Endodermal cell (in vitro differentiated cells): Measurements from ENCODE around the gene GABRE. TPM values are rescaled to one million over a fixed set of nuclear protein-coding genes. Genes with fewer than 3 reads are reported as not detected.

Experiments used
- DNase-seq: peaks from one replicate; pipeline ENCODE4 v3.0.0-alpha.2; 2017
- H3K27ac ChIP-seq: 2 replicates; pipeline ENCODE4 v1.5.1; 2013; ENCODE audit warnings: mild to moderate bottlenecking, low read depth, low read length, moderate library complexity
- H3K27me3 ChIP-seq: 2 replicates; pipeline ENCODE4 v1.6.1; 2013; ENCODE audit warnings: mild to moderate bottlenecking, low read length, moderate library complexity; ENCODE audit not compliant: insufficient read depth, control insufficient read depth, poor library complexity, severe bottlenecking
- H3K36me3 ChIP-seq: 2 replicates; pipeline ENCODE4 v1.7.0; 2013; ENCODE audit warnings: mild to moderate bottlenecking, low read length, moderate library complexity; ENCODE audit not compliant: control insufficient read depth, insufficient read depth
- H3K4me1 ChIP-seq: one replicate; pipeline ENCODE4 v1.7.0; 2013; ENCODE audit warnings: low read length; ENCODE audit not compliant: control insufficient read depth, insufficient read depth
- H3K4me3 ChIP-seq: 2 replicates; pipeline ENCODE4 v1.5.1; 2013; ENCODE audit warnings: mild to moderate bottlenecking, low read length, moderate library complexity
- H3K9ac ChIP-seq: 2 replicates; pipeline ENCODE4 v1.6.1; 2013; ENCODE audit warnings: mild to moderate bottlenecking, low read length, moderate library complexity; ENCODE audit not compliant: poor library complexity, severe bottlenecking; ENCODE audit errors: extremely low read depth
- H3K9me3 ChIP-seq: 2 replicates; pipeline ENCODE4 v1.6.1; 2013; ENCODE audit warnings: mild to moderate bottlenecking, low read length, moderate library complexity; ENCODE audit not compliant: control insufficient read depth
- H3K27ac Mint-ChIP-seq: 2 replicates; pipeline ENCODE4 v1.8.0; 2020; ENCODE audit warnings: mixed read lengths
- H3K27me3 Mint-ChIP-seq: 2 replicates; pipeline ENCODE4 v1.8.0; 2021; ENCODE audit warnings: mild to moderate bottlenecking, mixed read lengths; ENCODE audit not compliant: insufficient read depth
- H3K36me3 Mint-ChIP-seq: 2 replicates; pipeline ENCODE4 v1.8.0; 2020; ENCODE audit warnings: low read depth, mixed read lengths
- H3K4me1 Mint-ChIP-seq: 2 replicates; pipeline ENCODE4 v1.8.0; 2020; ENCODE audit warnings: mixed read lengths
- H3K4me3 Mint-ChIP-seq: 2 replicates; pipeline ENCODE4 v1.8.0; 2020; ENCODE audit warnings: mild to moderate bottlenecking, moderate library complexity, mixed read lengths
- H3K9me3 Mint-ChIP-seq: 2 replicates; pipeline ENCODE4 v1.8.0; 2020; ENCODE audit warnings: mild to moderate bottlenecking, mixed read lengths
- WGBS, 2 experiments: methylation state at CpG; one replicate each; pipeline versions ENCODE4 v1.1.5 to v1.1.7; 2013; ENCODE audit warnings: missing lambda C conversion rate in 2 of 2, mixed read lengths in 1 of 2; ENCODE audit not compliant: insufficient coverage in 1 of 2, insufficient read length in 1 of 2; 5-methylcytosine and 5-hydroxymethylcytosine counted together
- total RNA-seq, 2 donors: library from RNA; stranded (reverse); fragmentation: NEBNext Ultra II Directional in 1 of 2; extraction: Animal tissue kit (Norgen Biotek cat#: 25700) in 1 of 2; gene quantifications; 2 replicates in 1 of 2; 3 replicates in 1 of 2; pipeline ENCODE4 v1.2.1, GENCODE V29; 2021
- TF ChIP-seq, protein P1 (sequence below): fragments of 200-600 bp; sonication (generic); conservative IDR thresholded peaks from 2 replicates; pipeline ENCODE4 v1.5.0; 2021; ENCODE audit warnings: antibody characterized with exemption, mild to moderate bottlenecking

The GABRE gene
- total RNA-seq, 2 donors from 2014 or later, result 6.6 to 13.3 TPM

DNA sequence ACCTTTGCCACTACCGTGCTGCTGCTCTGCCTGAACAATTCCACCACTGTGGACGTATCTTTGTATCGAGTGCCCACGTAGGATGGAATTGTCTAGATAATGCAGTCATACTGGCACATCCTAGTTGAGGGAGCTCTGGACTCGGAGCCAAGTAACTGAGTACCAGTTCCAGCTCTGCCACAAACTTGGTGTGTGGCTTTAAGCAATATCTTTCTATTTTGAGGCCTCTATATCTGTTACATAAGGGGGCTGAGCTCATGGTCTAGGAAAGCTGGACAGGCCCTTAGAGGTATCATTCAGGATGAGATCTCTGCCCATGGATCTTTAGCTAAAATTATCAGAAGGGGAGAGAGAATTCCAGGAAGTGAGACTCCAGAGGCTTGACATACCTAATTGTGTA lies 12.4 kb downstream of the GABRE start:
- Histone ChIP-seq H3K27ac (no peak overlapping the region), H3K4me3 (no peak overlapping the region), H3K9me3 (no peaks in the 10 kb centered on the region), H3K36me3 (no peaks in the 10 kb centered on the region), H3K4me1 (no peaks in the 10 kb centered on the region), H3K9ac (no peak overlapping the region), H3K27me3 (no peaks in the 10 kb centered on the region)
- TF ChIP-seq, protein P1, sequence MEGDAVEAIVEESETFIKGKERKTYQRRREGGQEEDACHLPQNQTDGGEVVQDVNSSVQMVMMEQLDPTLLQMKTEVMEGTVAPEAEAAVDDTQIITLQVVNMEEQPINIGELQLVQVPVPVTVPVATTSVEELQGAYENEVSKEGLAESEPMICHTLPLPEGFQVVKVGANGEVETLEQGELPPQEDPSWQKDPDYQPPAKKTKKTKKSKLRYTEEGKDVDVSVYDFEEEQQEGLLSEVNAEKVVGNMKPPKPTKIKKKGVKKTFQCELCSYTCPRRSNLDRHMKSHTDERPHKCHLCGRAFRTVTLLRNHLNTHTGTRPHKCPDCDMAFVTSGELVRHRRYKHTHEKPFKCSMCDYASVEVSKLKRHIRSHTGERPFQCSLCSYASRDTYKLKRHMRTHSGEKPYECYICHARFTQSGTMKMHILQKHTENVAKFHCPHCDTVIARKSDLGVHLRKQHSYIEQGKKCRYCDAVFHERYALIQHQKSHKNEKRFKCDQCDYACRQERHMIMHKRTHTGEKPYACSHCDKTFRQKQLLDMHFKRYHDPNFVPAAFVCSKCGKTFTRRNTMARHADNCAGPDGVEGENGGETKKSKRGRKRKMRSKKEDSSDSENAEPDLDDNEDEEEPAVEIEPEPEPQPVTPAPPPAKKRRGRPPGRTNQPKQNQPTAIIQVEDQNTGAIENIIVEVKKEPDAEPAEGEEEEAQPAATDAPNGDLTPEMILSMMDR, result no peak
- Mint-ChIP-seq H3K27ac (no peak overlapping the region), H3K27me3 (no peaks in the 10 kb centered on the region), H3K4me3 (no peak overlapping the region), H3K4me1 (no peaks in the 10 kb centered on the region), H3K36me3 (peaks cover 16% of the 10 kb centered on the region), H3K9me3 (peaks cover 83% of the 10 kb centered on the region)
- DNase-seq, result no peak
- 96 to 100% methylated on average over 2 to 5 of the region's 5 CpGs for WGBS, 2 experiments

DNA sequence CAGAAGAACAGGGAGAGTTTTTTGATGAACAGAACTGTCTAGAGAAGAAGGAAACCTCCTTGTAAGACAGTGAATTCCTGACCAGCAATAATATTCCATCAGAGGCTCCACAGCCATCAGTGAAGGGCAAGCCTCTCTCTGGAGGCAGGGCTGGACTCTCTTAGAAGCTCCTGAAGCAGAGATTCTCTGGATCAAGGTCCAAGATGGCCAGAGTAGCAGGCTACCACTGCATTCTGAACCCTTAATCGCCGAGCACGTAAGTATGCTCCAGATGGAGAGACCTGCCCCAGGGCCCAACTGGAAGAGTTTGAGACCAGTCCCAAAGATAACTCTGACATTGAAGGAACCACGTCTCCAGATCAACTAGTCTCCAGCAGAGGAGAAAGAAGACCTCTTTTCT lies 16.4 kb downstream of the GABRE start:
- DNase-seq, result no peak
- no peaks in the 10 kb centered on the region for H3K27me3 Mint-ChIP-seq
- no peaks in the 10 kb centered on the region for H3K9me3 ChIP-seq
- peaks cover 18% of the 10 kb centered on the region for H3K36me3 Mint-ChIP-seq
- H3K4me3 Mint-ChIP-seq, result no peak overlapping the region
- H3K9ac ChIP-seq, result no peak overlapping the region
- H3K27ac Mint-ChIP-seq, result no peak overlapping the region
- no peaks in the 10 kb centered on the region for H3K4me1 ChIP-seq
- no peak overlapping the region for H3K4me3 ChIP-seq
- TF ChIP-seq, protein P1, result no peak
- WGBS, 2 experiments, result 96% methylated on average over 4 of the region's 4 CpGs; no CpG with 5 or more reads in 1 of the 2 experiments
- H3K4me1 Mint-ChIP-seq, result no peaks in the 10 kb centered on the region
- H3K9me3 Mint-ChIP-seq, result peaks cover 83% of the 10 kb centered on the region
- H3K27me3 ChIP-seq, result no peaks in the 10 kb centered on the region
- H3K27ac ChIP-seq, result no peak overlapping the region
- no peaks in the 10 kb centered on the region for H3K36me3 ChIP-seq

DNA sequence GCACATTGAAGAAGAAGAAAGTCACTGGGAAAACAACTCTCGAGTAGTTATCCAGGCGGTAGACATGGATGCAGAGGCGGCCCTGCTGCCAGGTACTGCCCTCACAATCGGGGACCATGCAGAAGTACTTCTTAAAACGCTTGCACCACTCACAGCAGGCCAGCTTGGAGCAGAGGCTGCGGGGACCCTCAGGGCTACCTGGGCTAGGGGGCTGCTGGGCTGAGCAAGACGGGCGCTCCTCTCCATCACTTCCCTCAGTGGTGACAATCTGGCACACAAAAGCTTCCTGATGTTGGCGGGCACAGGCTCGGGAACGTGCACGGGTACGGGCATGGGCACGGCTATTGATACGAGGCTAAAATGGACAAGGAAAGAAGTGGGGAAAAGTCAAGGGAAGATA lies 19.7 kb downstream of the GABRE start:
- H3K9me3 Mint-ChIP-seq, result peaks cover 71% of the 10 kb centered on the region
- peaks cover 5% of the 10 kb centered on the region for H3K36me3 Mint-ChIP-seq
- no peaks in the 10 kb centered on the region for H3K36me3 ChIP-seq
- TF ChIP-seq, protein P1, result no peak
- no peak overlapping the region for H3K4me3 ChIP-seq
- no peaks in the 10 kb centered on the region for H3K27me3 ChIP-seq
- H3K9ac ChIP-seq, result no peak overlapping the region
- no peak for DNase-seq
- no peak overlapping the region for H3K27ac Mint-ChIP-seq
- no peaks in the 10 kb centered on the region for H3K9me3 ChIP-seq
- no peak overlapping the region for H3K27ac ChIP-seq
- H3K4me1 ChIP-seq, result no peaks in the 10 kb centered on the region
- no peaks in the 10 kb centered on the region for H3K4me1 Mint-ChIP-seq
- H3K4me3 Mint-ChIP-seq, result no peak overlapping the region
- H3K27me3 Mint-ChIP-seq, result no peaks in the 10 kb centered on the region
- WGBS, 2 experiments, result 91% methylated on average over 4 to 15 of the region's 15 CpGs
